GM21576 (cell line): Measurements from ENCODE around the gene CRIP1.

Experiments used
- ATAC-seq: cut with Tn5 transposase; IDR thresholded peaks from one replicate; pipeline ENCODE4 v1.9.1; 2021; ENCODE audit warnings: mild to moderate bottlenecking, moderate library complexity; ENCODE audit not compliant: unreplicated experiment

The CRIP1 gene

GRCh38 chr14:105469456-105470349 lies 17.0 kb upstream of the CRIP1 start:
- no peak for ATAC-seq

GRCh38 chr14:105470350-105471296 lies 16.1 kb upstream of the CRIP1 start:
- ATAC-seq, result no peak

GRCh38 chr14:105471297-105471821 lies 15.3 kb upstream of the CRIP1 start:
- ATAC-seq, result no peak

DNA sequence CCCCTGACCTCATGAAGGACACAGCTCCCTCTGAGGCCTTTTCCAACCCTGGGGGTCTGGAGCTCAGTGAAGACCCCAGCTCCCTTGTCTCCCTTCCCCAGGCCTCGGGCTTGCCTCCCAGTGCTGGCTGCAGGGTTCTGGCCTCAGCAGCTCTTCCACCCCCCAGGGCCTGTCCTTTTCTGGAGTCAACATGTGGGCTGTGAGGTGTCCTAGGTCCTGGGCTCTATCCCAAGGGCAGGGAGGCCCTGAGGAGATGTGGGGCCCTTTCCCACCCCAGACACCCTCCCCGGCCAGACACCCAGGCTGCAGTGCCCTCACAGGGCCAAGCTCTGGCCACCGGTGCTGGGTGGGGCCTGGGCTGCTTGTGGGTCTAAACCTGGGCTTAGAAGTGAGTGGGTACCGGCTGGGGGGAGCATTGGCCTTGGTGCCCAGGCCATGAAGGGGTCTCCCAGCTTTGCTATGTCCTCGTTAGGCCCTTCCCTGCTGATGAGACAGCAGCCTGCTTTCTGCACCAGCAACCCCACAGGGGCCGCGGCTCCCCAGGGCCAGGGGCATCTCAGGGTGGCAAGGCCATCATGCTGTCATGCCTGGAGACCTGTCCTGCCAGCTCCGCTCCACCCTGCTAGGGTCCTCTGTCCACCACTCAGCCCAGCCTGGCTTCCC lies 14.7 kb upstream of the CRIP1 start:
- no peak for ATAC-seq

DNA sequence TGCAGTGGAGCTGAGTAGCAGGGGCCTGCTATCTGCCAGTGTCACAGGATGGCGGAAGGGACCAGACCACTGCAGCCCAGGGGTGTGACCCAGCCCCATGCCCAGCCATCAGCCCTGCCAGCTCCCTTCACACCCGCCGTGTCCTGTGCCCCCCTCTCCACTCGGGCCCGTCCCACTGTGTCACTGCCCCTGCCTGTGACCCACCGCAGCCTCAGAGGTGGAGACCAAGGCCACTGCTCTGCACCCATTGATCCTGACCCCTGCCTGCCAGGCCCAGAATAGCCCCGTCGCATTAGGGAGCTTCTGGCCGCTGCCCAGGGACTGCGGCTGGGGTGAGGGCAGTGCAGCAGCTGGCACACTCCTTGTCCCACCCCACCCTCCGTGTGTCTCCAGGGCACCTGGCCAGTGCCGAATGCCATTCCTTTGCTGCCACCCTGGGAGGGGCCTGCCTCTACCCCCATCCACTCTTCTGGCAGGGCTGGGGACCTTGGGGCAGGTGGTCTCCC lies 14.1 kb upstream of the CRIP1 start:
- no peak for ATAC-seq

GRCh38 chr14:105473033-105473676 lies 13.5 kb upstream of the CRIP1 start:
- ATAC-seq, result no peak

DNA sequence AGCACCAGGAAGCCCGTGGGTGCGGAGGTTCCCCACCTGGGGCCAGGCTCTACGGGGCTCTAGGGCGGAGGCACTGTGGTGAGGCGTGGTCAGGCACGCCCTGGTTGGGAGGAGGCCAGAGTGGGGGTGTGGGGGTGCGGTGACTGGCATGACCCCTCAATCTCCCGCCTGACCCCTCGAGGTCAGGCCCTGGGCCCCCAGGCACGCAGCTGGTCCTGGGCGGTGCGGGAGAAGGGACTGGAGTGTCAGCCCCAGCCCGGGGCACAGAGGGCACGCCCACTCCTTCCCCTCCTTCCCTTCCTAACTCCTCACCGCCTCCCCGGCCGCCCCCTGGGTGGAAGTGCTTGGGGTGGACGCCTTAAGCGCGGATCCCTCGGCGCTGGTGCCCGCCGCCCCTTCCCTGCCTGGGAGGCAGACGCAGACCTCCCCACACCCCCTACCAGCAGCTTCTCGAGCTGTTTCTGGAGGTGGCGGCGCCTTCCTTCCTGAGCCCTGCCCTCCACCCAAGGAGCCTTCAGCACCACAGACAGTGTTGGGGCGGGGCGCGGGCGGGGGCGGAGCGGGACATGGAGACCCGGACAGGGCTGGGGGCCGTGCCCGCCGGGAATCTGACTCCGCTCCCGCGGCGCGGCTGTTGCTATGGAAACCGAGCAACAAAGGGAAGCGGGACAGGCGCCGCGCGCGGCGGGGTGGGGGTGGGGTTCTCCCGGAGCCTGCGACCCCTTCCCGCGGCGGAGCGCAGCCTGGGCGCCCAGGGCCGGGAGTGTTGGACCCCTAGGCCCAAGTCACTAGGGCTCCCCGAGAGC lies 12.8 kb upstream of the CRIP1 start:
- ATAC-seq, result no peak

DNA sequence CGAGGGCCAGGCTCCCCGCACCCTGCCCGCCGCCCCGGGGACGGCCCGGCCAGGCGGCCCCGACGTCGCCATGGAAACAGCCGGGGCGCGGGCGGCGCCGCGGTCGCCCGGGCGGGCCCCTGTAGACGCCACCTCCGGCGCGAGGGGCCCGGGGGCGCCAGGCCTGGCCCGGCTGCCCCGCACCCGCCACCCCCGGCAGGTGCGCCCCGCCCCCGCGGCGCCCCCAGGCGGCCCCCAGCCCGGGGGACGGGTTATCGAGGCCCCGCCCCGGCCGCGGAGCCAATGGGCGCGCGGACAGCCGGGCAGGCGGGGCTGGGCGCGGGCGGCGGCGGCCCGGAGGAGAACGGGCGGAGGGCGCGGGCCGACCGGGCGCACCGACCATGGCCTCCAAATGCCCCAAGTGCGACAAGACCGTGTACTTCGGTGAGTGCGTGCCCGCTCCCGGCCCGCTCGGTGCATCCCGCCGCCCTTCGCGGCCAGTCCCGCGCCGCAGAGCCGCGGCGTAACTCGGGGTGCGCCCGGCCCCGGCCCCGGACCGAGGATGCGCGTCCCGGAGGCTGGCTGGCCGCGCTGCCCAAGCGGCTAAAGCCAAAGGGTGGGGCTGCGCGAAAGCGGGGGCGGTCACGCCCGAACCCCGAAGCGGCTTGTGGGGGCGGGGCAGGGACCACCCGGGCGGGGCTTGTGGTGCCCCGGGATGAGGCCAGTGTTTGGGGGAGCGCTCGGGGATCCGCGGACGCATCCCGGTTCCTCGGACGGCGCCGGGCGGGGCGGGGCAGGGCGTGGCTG lies 12.0 kb upstream of the CRIP1 start, which contains the start of gene CRIP2:
CRIP2 (plus strand) TSS at position 339 of the 786 bp plus-strand sequence; CDS start at position 381, 42 bp downstream.
- no peak for ATAC-seq

GRCh38 chr14:105475269-105476096 lies 11.2 kb upstream of the CRIP1 start:
- no peak for ATAC-seq

DNA sequence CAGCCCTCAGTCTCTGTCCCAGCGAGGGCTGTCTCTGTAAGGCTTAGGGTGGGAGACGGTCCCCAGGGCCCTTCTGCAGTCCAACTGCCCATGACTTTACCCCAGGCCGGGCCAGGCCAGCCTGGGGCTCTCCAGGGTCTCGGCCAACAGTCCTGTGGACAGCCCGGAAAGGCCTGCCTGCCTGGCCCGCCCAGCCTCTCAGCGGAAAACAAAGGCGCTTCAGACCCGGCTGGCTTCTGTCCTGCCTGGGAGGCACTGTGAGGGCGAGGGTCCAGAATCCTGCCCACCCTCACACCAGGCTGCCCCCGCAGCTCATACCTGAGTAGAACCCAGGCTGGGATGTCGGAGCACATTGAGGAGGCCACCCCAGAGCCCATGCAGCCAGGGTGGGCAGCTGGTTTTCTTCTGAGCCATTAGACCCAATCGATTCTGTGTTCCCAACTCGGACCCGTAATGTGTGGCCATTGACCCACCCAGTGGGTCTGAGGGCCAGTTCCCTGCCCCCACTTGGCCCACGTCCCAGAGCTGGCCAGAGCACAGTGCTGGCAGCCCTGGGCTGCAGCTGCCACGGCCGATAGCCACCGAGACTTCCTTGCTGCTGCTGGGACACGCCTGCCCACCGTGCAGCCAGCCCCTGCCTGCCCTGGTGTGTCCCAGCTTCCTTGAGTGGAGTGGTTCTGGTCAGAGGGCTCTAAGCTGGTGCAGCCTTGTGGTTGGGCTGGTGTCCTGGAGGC lies 10.4 kb upstream of the CRIP1 start:
- no peak for ATAC-seq

GRCh38 chr14:105476831-105477659 lies 9.6 kb upstream of the CRIP1 start:
- no peak for ATAC-seq

- ATAC-seq, result no peak
Observed at GRCh38 chr14:105477660-105478397, 8.9 kb upstream of the CRIP1 start.

- no peak for ATAC-seq
Observed at GRCh38 chr14:105478398-105479251, 8.1 kb upstream of the CRIP1 start.

DNA sequence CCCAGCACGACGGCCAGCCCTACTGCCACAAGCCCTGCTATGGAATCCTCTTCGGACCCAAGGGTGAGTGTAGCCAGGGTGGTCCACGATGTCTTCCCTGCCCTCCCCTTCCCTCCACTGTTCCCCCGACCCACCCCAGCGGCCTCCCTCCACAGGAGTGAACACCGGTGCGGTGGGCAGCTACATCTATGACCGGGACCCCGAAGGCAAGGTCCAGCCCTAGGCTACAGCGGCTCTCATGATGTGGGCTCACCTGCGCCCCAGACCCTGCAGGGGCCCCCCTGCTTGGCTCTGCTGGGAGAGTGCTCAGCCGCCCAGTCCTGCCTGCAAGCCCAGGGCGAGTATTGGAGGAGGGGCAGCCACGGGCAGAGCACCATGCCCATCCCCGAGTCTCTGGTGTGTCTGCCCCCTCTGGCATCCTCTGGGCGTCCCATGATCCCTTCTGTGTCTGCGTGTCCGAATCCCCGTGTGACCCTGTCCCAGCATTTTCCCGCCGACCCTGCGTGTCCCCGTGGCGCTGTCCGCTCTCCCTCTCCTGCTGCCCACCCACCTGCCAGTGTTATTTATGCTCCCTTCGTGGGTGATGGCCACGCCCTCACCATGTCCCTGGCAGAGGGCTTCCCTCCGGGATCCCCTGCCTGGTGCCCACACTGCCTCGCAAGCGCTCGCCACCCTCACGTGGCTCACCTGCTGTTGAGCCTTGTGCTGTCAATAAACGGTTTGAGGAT lies 7.1 kb upstream of the CRIP1 start:
- no peak for ATAC-seq
